Psoas muscle (tissue), 8 donors: ENCODE data around the gene STX11. TPM values are rescaled to one million over a fixed set of nuclear protein-coding genes. Genes with fewer than 3 reads are reported as not detected.

Experiments
- ATAC-seq, 4 donors: fragments of 200-7000 bp; cut with Tn5 transposase; one replicate each; pipeline ENCODE4 v1.9.1; 2020; ENCODE audit warnings: moderate library complexity in 3 of 4, mild to moderate bottlenecking in 2 of 4
- DNase-seq, 2 donors: peaks; one replicate each; pipeline ENCODE4 v3.0.0-alpha.2; 2020
- H3K27ac ChIP-seq: fragments of 200-600 bp; one replicate; pipeline ENCODE4 v1.8.0; 2022
- H3K27me3 ChIP-seq, 3 donors: fragments of 200-600 bp in 1 of 3; one replicate each; pipeline versions ENCODE4 v1.6.1 to v1.8.0; 2013 to 2022; ENCODE audit warnings: low read length in 2 of 3, mild to moderate bottlenecking in 2 of 3, moderate library complexity in 1 of 3; ENCODE audit not compliant: insufficient read depth in 3 of 3
- H3K36me3 ChIP-seq, 2 donors: fragments of 200-600 bp in 1 of 2; one replicate each; pipeline versions ENCODE4 v1.6.1 to v1.8.0; 2013 to 2022; ENCODE audit warnings: low read depth in 1 of 2, mild to moderate bottlenecking in 1 of 2, moderate library complexity in 1 of 2; ENCODE audit not compliant: insufficient read depth in 1 of 2
- H3K4me1 ChIP-seq: fragments of 200-600 bp; one replicate; pipeline ENCODE4 v1.8.0; 2022
- H3K4me3 ChIP-seq: fragments of 200-600 bp; one replicate; pipeline ENCODE4 v1.8.0; 2022; ENCODE audit warnings: mild to moderate bottlenecking
- H3K9me3 ChIP-seq: fragments of 200-600 bp; one replicate; pipeline ENCODE4 v1.8.0; 2022
- WGBS, 3 donors: extraction: QIAGEN DNeasy Blood & Tissue Kit; methylation state at CpG; one replicate each; pipeline versions ENCODE4 v1.1.6 to v1.1.7; 2013; 5-methylcytosine and 5-hydroxymethylcytosine counted together
- intact Hi-C, 2 donors: fragments of 100-400 bp; cut with DNase I; formaldehyde crosslinking; loops; one replicate each; pipeline versions ENCODE4 v1.11.0 to v1.14.2; 2022
- polyA plus RNA-seq, 3 donors: library from polyadenylated mRNA; stranded (reverse); fragments of 200-250 nt; gene quantifications; one replicate each; pipeline ENCODE4 v1.2.3, GENCODE V29; 2013
- total RNA-seq, 4 donors: library from RNA; stranded (reverse); fragmentation: NEBNext Ultra II Directional in 2 of 4; extraction: Animal tissue kit (Norgen Biotek cat#: 25700) in 2 of 4; gene quantifications; one replicate each; pipeline versions ENCODE4 v1.2.1 to v1.2.4, GENCODE V29; 2021 to 2023
- TF ChIP-seq, protein P1 (sequence below): fragments of 200-600 bp; IDR thresholded peaks from one replicate; pipeline ENCODE4 v1.8.0; 2022; ENCODE audit warnings: antibody characterized with exemption
- donor health status: healthy with polysubstance abuse.
- donor health status: DM: no; HTN: no; CAD: no; lungs with moderate emphysema.
- donor health status: Bipolar disorder and iron deficiency.
- donor health status: healthy.
- donor health status: DM: yes; HTN: yes; CAD: no.
- donor health status: DM: no; HTN: no; CAD: no.
- donor health status: DM: no; HTN: no; CAD: no.
- donor health status: DM: yes; HTN: yes; CAD: no.

STX11 gene
- total and polyA plus RNA-seq, 7 donors, result 1.2 to 4.6 (median 1.4) TPM

DNA sequence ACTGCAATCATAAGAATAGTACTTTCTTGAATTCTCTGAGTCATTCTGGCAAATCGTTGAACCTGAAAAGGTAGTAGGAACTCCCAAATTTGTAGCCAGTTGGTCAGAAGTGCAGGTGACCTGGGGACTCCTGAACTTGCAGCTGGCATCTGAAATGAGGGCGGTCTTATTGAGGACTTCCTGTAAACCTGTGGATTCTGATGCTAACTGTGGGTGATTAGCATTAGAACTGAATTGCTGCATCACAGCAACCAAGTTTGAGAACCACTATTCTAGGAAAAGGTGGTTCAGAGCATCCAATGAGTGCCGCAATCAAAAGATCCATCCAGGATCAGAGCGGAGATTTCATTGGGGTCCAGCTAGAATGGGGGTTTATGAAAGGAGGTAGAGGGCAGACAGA is 84.6 kb downstream of the STX11 start:
- H3K4me1 ChIP-seq, result peaks cover 18% of the 10 kb centered on the region
- no peaks in the 10 kb centered on the region for H3K27me3 ChIP-seq
- intact Hi-C loops, result no loop called here
- TF ChIP-seq, protein P1, sequence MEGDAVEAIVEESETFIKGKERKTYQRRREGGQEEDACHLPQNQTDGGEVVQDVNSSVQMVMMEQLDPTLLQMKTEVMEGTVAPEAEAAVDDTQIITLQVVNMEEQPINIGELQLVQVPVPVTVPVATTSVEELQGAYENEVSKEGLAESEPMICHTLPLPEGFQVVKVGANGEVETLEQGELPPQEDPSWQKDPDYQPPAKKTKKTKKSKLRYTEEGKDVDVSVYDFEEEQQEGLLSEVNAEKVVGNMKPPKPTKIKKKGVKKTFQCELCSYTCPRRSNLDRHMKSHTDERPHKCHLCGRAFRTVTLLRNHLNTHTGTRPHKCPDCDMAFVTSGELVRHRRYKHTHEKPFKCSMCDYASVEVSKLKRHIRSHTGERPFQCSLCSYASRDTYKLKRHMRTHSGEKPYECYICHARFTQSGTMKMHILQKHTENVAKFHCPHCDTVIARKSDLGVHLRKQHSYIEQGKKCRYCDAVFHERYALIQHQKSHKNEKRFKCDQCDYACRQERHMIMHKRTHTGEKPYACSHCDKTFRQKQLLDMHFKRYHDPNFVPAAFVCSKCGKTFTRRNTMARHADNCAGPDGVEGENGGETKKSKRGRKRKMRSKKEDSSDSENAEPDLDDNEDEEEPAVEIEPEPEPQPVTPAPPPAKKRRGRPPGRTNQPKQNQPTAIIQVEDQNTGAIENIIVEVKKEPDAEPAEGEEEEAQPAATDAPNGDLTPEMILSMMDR, result no peak
- no peaks in the 10 kb centered on the region for H3K9me3 ChIP-seq
- no peak for ATAC-seq
- no peak overlapping the region for H3K4me3 ChIP-seq
- WGBS, 3 donors, result 82 to 87% (median 83%) methylated on average over 4 of the region's 4 CpGs
- no peak overlapping the region for H3K27ac ChIP-seq
- H3K36me3 ChIP-seq, result no peaks in the 10 kb centered on the region
- no peak for DNase-seq

Other genes starting within 250 kb of the STX11 start
- gene PLAGL1, start 142.3 kb upstream of the STX11 start, total RNA-seq, result 10 to 100 TPM in 2 of 4 donors, 1 to 10 TPM in 2; 3.3 to 15.4 (median 7.2) TPM
- gene PLAGL1, start 142.3 kb upstream of the STX11 start, polyA plus RNA-seq, result 1 to 10 TPM; 2.5 to 3.1 (median 2.9) TPM
- 100 to 1,000 TPM; 115 to 146 (median 127) TPM for gene SF3B5, start 54.9 kb upstream of the STX11 start, total RNA-seq
- gene SF3B5, start 54.9 kb upstream of the STX11 start, polyA plus RNA-seq, result 100 to 1,000 TPM; 173 to 296 (median 180) TPM
- 10 to 100 TPM; 29.1 to 64.9 (median 43.7) TPM for gene UTRN, start 134.8 kb downstream of the STX11 start, total RNA-seq
- gene UTRN, start 134.8 kb downstream of the STX11 start, polyA plus RNA-seq, result 10 to 100 TPM in 1 of 3 donors, 1 to 10 TPM in 2; 6.0 to 10.8 (median 8.6) TPM